HT1080 (cell line): ENCODE measurements around the gene SEC61A2. TPM values are rescaled to one million over a fixed set of nuclear protein-coding genes. Genes with fewer than 3 reads are reported as not detected.

Source experiments
- DNase-seq: peaks from one replicate; pipeline ENCODE4 v3.0.0-alpha.2; 2015; ENCODE audit warnings: low read depth
- small RNA-seq: library from RNA; depleted of rRNA; stranded (forward); fragments of <200 nt; gene quantifications from one replicate; pipeline ENCODE3, GENCODE V24; 2014
- total RNA-seq: library from RNA; depleted of rRNA; stranded (reverse); fragments of >200 nt; shearing (Covaris generic); gene quantifications from 2 replicates; pipeline ENCODE4 v1.2.3, GENCODE V29; 2014; rRNA removed

SEC61A2 gene
- total RNA-seq, 1 experiment from 2014 or later: 4.9 TPM

- peak; percentile 90 for DNase-seq
Observed at GRCh38 chr10:12195603-12196506, 66.4 kb downstream of the SEC61A2 start, which contains the start of the genes CDC123 and NUDT5. Gene CDC123 (plus strand): TSS chr10:12196188. CDS start chr10:12196246, 58 bp downstream. Gene NUDT5 (minus strand): TSS chr10:12195891. CDS start chr10:12186291, 9,600 bp downstream.

- no peak for DNase-seq
Observed at GRCh38 chr10:12196531-12197211, 67.2 kb downstream of the SEC61A2 start.

- no peak for DNase-seq
Observed at GRCh38 chr10:12198156-12198555, 68.7 kb downstream of the SEC61A2 start.

GRCh38 chr10:12200850-12201249 is 71.4 kb downstream of the SEC61A2 start:
- no peak for DNase-seq

- peak; percentile 65 for DNase-seq
Observed at GRCh38 chr10:12201543-12201942, 72.1 kb downstream of the SEC61A2 start.

GRCh38 chr10:12202226-12202625 is 72.7 kb downstream of the SEC61A2 start:
- DNase-seq: no peak

- no peak for DNase-seq
Observed at GRCh38 chr10:12205082-12205481, 75.6 kb downstream of the SEC61A2 start.

- DNase-seq: no peak
Observed at GRCh38 chr10:12207114-12207513, 77.6 kb downstream of the SEC61A2 start.

GRCh38 chr10:12208460-12208859 is 79.0 kb downstream of the SEC61A2 start:
- DNase-seq: no peak

- DNase-seq: no peak
Observed at GRCh38 chr10:12212454-12212853, 83.0 kb downstream of the SEC61A2 start.

GRCh38 chr10:12213621-12214020 is 84.1 kb downstream of the SEC61A2 start:
- no peak for DNase-seq

GRCh38 chr10:12214093-12214492 is 84.6 kb downstream of the SEC61A2 start:
- DNase-seq: no peak

GRCh38 chr10:12214763-12215218 is 85.3 kb downstream of the SEC61A2 start:
- DNase-seq: peak; percentile 48

Small RNA genes lying within 50 kb of the gene (small RNA-seq; reads per million reads assigned to genes)
- gene MIR548AK: not detected
- not detected for gene RNU6-88P

Other genes starting within 250 kb of the SEC61A2 start
- 13.9 and 15.9 TPM in 2 replicates for gene UPF2, start 86.9 kb upstream of the SEC61A2 start, total RNA-seq
- 7.8 and 8.2 TPM in 2 replicates for gene DHTKD1, start 60.7 kb upstream of the SEC61A2 start, total RNA-seq
- gene NUDT5, start 66.2 kb downstream of the SEC61A2 start, total RNA-seq: 139 and 144 TPM in 2 replicates
- 356 and 469 TPM in 2 replicates for gene CDC123, start 66.5 kb downstream of the SEC61A2 start, total RNA-seq
- gene CAMK1D, start 219.9 kb downstream of the SEC61A2 start, total RNA-seq: 2.1 and 3.9 TPM in 2 replicates